Hepatocyte (in vitro differentiated cells): ENCODE data around the gene SEMA4A. TPM values are rescaled to one million over a fixed set of nuclear protein-coding genes. Genes with fewer than 3 reads are reported as not detected.

Source experiments
- DNase-seq: peaks from one replicate; pipeline ENCODE4 v3.0.0-alpha.2; 2016; ENCODE audit warnings: low spot score
- H2AFZ ChIP-seq: fragments of 200-600 bp; sonication (generic); 2 replicates; pipeline ENCODE4 v1.6.0; 2016; ENCODE audit warnings: antibody characterized with exemption, mild to moderate bottlenecking
- H3K27ac ChIP-seq: fragments of 200-600 bp; sonication (generic); 2 replicates; pipeline ENCODE4 v1.5.1; 2016; ENCODE audit warnings: mild to moderate bottlenecking
- H3K27me3 ChIP-seq: fragments of 200-600 bp; sonication (generic); 2 replicates; pipeline ENCODE4 v1.6.1; 2016
- H3K36me3 ChIP-seq: fragments of 200-600 bp; sonication (generic); replicated peaks from 2 replicates; pipeline ENCODE4 v1.5.1; 2016; ENCODE audit warnings: low read depth; ENCODE audit not compliant: insufficient read depth
- H3K4me1 ChIP-seq: fragments of 200-600 bp; sonication (generic); 2 replicates; pipeline ENCODE4 v1.5.1; 2016; ENCODE audit warnings: mild to moderate bottlenecking, moderate library complexity; ENCODE audit not compliant: insufficient read depth
- H3K4me2 ChIP-seq: fragments of 200-600 bp; sonication (generic); 2 replicates; pipeline ENCODE4 v1.6.0; 2016
- H3K4me3 ChIP-seq: fragments of 200-600 bp; sonication (generic); 2 replicates; pipeline ENCODE4 v1.5.1; 2016; ENCODE audit warnings: mild to moderate bottlenecking
- H3K79me2 ChIP-seq: fragments of 200-600 bp; sonication (generic); 2 replicates; pipeline ENCODE4 v1.6.0; 2017; ENCODE audit warnings: mild to moderate bottlenecking
- H3K9me2 ChIP-seq: fragments of 200-600 bp; sonication (generic); replicated peaks from 2 replicates; pipeline ENCODE4 v1.6.0; 2017; ENCODE audit warnings: mild to moderate bottlenecking; ENCODE audit not compliant: insufficient read depth
- H3K9me3 ChIP-seq: fragments of 200-600 bp; sonication (generic); 2 replicates; pipeline ENCODE4 v1.5.1; 2016; ENCODE audit warnings: low read depth, mild to moderate bottlenecking
- H4K20me1 ChIP-seq: fragments of 200-600 bp; sonication (generic); 2 replicates; pipeline ENCODE4 v1.6.0; 2016; ENCODE audit warnings: mild to moderate bottlenecking; ENCODE audit not compliant: insufficient read depth, poor library complexity, severe bottlenecking
- CTCF ChIP-seq: fragments of 200-600 bp; sonication (generic); IDR thresholded peaks from 2 replicates; pipeline ENCODE4 v1.5.1; 2016; ENCODE audit warnings: antibody characterized with exemption, mild to moderate bottlenecking; ENCODE audit not compliant: poor library complexity
- EZH2 ChIP-seq: fragments of 200-600 bp; sonication (generic); IDR thresholded peaks from 2 replicates; pipeline ENCODE4 v1.6.1; 2016; ENCODE audit warnings: antibody characterized with exemption, mild to moderate bottlenecking, borderline replicate concordance
- EZH2phosphoT487 ChIP-seq: fragments of 200-600 bp; sonication (generic); IDR thresholded peaks from one replicate; pipeline ENCODE4 v1.6.1; 2018; ENCODE audit warnings: antibody characterized with exemption, mild to moderate bottlenecking, low read depth, moderate library complexity; ENCODE audit not compliant: unreplicated experiment, severe bottlenecking
- WGBS: methylation state at CpG from one replicate; pipeline ENCODE4 v1.1.6; 2016; ENCODE audit warnings: low lambda C conversion rate; ENCODE audit errors: missing lambda C conversion rate; 5-methylcytosine and 5-hydroxymethylcytosine counted together
- polyA plus RNA-seq: library from polyadenylated mRNA; unstranded; fragments of >200 nt; fragmentation: Nextera tagmentation; extraction: Ambion mirVana; gene quantifications from 2 replicates; pipeline ENCODE4 v1.2.1, GENCODE V29; 2016
- total RNA-seq: library from RNA; depleted of rRNA; stranded (reverse); fragments of >200 nt; gene quantifications from 2 replicates; pipeline ENCODE4 v1.2.3, GENCODE V29; 2014

SEMA4A gene
- total and polyA plus RNA-seq, 2 experiments from 2014 or later = 1.3 to 2.1 TPM

- DNase-seq = no peak
- WGBS = 84% methylated on average over 2 of the region's 2 CpGs
- H3K4me3 ChIP-seq = no peak overlapping the region
- no peaks in the 10 kb centered on the region for H3K27me3 ChIP-seq
- peaks cover 10% of the 10 kb centered on the region for H3K4me1 ChIP-seq
- H3K9me2 ChIP-seq = no peaks in the 10 kb centered on the region
- H3K4me2 ChIP-seq = no peak overlapping the region
- no peak overlapping the region for H2AFZ ChIP-seq
- H3K27ac ChIP-seq = no peak overlapping the region
- H3K36me3 ChIP-seq = no peaks in the 10 kb centered on the region
- no peaks in the 10 kb centered on the region for H4K20me1 ChIP-seq
- TF ChIP-seq CTCF = no peak
- no peak for TF ChIP-seq EZH2
- TF ChIP-seq EZH2phosphoT487 = no peak
- no peaks in the 10 kb centered on the region for H3K9me3 ChIP-seq
- H3K79me2 ChIP-seq = no peaks in the 10 kb centered on the region
Observed at GRCh38 chr1:156165083-156165482, 11.7 kb downstream of the SEMA4A start.

- no peaks in the 10 kb centered on the region for H3K9me3 ChIP-seq
- no peaks in the 10 kb centered on the region for H3K79me2 ChIP-seq
- DNase-seq = no peak
- TF ChIP-seq CTCF (no peak), EZH2phosphoT487 (no peak), EZH2 (no peak)
- H3K4me1 ChIP-seq = no peaks in the 10 kb centered on the region
- H4K20me1 ChIP-seq = no peaks in the 10 kb centered on the region
- no peaks in the 10 kb centered on the region for H3K27me3 ChIP-seq
- H3K4me3 ChIP-seq = no peak overlapping the region
- H3K9me2 ChIP-seq = no peaks in the 10 kb centered on the region
- H3K27ac ChIP-seq = no peak overlapping the region
- WGBS = 84% methylated on average over 5 of the region's 5 CpGs
- no peaks in the 10 kb centered on the region for H3K36me3 ChIP-seq
- H3K4me2 ChIP-seq = no peak overlapping the region
- no peak overlapping the region for H2AFZ ChIP-seq
Observed at GRCh38 chr1:156167536-156167935, 14.2 kb downstream of the SEMA4A start.

GRCh38 chr1:156172696-156173470 is 19.5 kb downstream of the SEMA4A start:
- Histone ChIP-seq H3K4me2 (no peak overlapping the region), H3K36me3 (no peaks in the 10 kb centered on the region), H3K4me3 (no peak overlapping the region), H3K27ac (no peak overlapping the region), H3K79me2 (no peaks in the 10 kb centered on the region), H3K27me3 (no peaks in the 10 kb centered on the region), H4K20me1 (no peaks in the 10 kb centered on the region), H3K9me3 (no peaks in the 10 kb centered on the region), H3K9me2 (no peaks in the 10 kb centered on the region), H2AFZ (no peak overlapping the region), H3K4me1 (no peaks in the 10 kb centered on the region)
- DNase-seq = no peak
- WGBS = 87% methylated on average over 9 of the region's 9 CpGs
- TF ChIP-seq CTCF = no peak
- TF ChIP-seq EZH2phosphoT487 = no peak
- TF ChIP-seq EZH2 = no peak
